ENCODE measurements around the gene MAG. TPM values are rescaled to one million over a fixed set of nuclear protein-coding genes. Genes with fewer than 3 reads are reported as not detected.

Gene MAG
- total and polyA plus RNA-seq, 2 of the 13 experiments (the other 11 are each of a cell fraction or from before 2014, with no cell fraction given) = 0.20 to 1.3 TPM

GRCh38 chr19:35345671-35346111 lies 53.7 kb downstream of the MAG start (continued):
- TF ChIP-seq ZMYM3 (CRISPR knock-in tag; IDR thresholded peaks at IDR 0.05) (no peak), FOXC1 (CRISPR knock-in tag; IDR thresholded peaks at IDR 0.05; ENCODE audit: borderline replicate concordance) (no peak), ZNF816 (CRISPR knock-in tag; IDR thresholded peaks at IDR 0.05; ENCODE audit: borderline replicate concordance) (no peak)

DNA sequence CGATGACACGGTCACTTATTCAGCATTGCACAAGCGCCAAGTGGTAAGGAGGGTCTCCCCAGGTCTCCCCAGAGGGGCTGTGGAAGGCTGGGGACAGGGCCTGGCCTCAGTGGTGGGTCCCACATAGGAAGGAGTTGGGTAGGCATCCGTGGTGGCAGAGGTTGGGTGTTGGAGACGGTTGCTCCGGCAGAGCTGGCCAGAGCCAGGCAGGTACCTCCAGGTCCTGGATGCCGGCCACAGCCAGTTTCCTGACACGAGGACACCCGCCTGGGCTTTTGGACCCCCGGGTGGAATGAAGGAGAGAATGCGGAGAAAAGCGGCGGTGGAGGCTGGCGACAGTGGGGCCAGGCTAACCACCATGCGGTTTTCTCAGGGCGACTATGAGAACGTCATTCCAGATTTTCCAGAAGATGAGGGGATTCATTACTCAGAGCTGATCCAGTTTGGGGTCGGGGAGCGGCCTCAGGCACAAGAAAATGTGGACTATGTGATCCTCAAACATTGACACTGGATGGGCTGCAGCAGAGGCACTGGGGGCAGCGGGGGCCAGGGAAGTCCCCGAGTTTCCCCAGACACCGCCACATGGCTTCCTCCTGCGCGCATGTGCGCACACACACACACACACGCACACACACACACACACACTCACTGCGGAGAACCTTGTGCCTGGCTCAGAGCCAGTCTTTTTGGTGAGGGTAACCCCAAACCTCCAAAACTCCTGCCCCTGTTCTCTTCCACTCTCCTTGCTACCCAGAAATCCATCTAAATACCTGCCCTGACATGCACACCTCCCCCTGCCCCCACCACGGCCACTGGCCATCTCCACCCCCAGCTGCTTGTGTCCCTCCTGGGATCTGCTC lies 54.5 kb downstream of the MAG start:
- Histone ChIP-seq H3K79me2 (ENCODE audit: insufficient read depth, low read length) (no peaks in the 10 kb centered on the region), H2AFZ (ENCODE audit: low read length) (no peak overlapping the region), H3K9me3 (ENCODE audit: low read length) (no peaks in the 10 kb centered on the region), H3K4me2 (ENCODE audit: low read depth, low read length) (peak overlapping the region; percentile 16; the same call in 1 of the 2 replicates), H3K36me3 (replicated peaks in 1 of 2; ENCODE audit: control insufficient read depth in 1 of 2, insufficient read depth in 2 of 2, low read length in 2 of 2) (no peaks in the 10 kb centered on the region), H3K27ac (ENCODE audit: extremely low read length, insufficient read depth, low read length) (no peak overlapping the region), H3K27me3 (ENCODE audit: control insufficient read depth in 1 of 2, insufficient read depth in 2 of 2, low read length in 2 of 2) (0 out of 5 replicates have a peak, but pooled peaks cover 0 to 1% of the 10 kb centered on the region in 2 experiments), H3K4me3 (replicated peaks in 1 of 3; ENCODE audit: insufficient read depth in 1 of 3, low read depth in 2 of 3, low read length in 3 of 3) (no peak overlapping the region), H4K20me1 (ENCODE audit: insufficient read depth, low read length) (no peaks in the 10 kb centered on the region), H3K9ac (ENCODE audit: insufficient read depth, low read depth, low read length) (no peak overlapping the region), H3K4me1 (ENCODE audit: insufficient read depth, low read length) (peaks cover 42% of the 10 kb centered on the region)
- no peak for ATAC-seq
- FAIRE-seq = no peak
- intact Hi-C loops (cut with micrococcal nuclease; ENCODE audit: unreplicated experiment) (no loop called here), in situ Hi-C loops (cut with HindIII; ENCODE audit: extremely low pct_ligation_motif_present, low pct_unique_long_range_greater_than_20kb) (no loop called here)
- peak; percentile 16 for DNase-seq (ENCODE audit: low spot score)
- WGBS (ENCODE audit: low lambda C conversion rate) = 61% methylated on average over 20 of the region's 28 CpGs
- CTCF ChIA-PET (ENCODE audit: low intra/inter-chr PET ratio, low total read pairs) = no interaction called here
- POLR2A ChIA-PET = no interaction called here
- no TSS peak for BruUV-seq (replicated peaks)
- TF ChIP-seq ZBTB20 (CRISPR knock-in tag; IDR thresholded peaks at IDR 0.05; ENCODE audit: borderline replicate concordance, low read depth) (no peak), ZNF530 (CRISPR knock-in tag; IDR thresholded peaks at IDR 0.05; ENCODE audit: low read depth) (no peak), ZNF780A (CRISPR knock-in tag; IDR thresholded peaks at IDR 0.05) (no peak), TOE1 (CRISPR knock-in tag; IDR thresholded peaks at IDR 0.05) (no peak), TEAD3 (CRISPR knock-in tag; optimal IDR thresholded peaks at IDR 0.05; ENCODE audit: borderline replicate concordance) (peak; percentile 54), MNT (IDR thresholded peaks at IDR 0.05) (peak; percentile 80), ZNF737 (CRISPR knock-in tag; IDR thresholded peaks at IDR 0.05; ENCODE audit: borderline replicate concordance) (no peak), ZNF646 (CRISPR knock-in tag; IDR thresholded peaks at IDR 0.05) (0 out of 2 replicates have a peak, but pooled peaks have one; percentile 27), LCORL (IDR thresholded peaks at IDR 0.05) (0 out of 2 replicates have a peak, but pooled peaks have one; percentile 38), LCORL (CRISPR knock-in tag; IDR thresholded peaks at IDR 0.05) (no peak)
- TF ChIP-seq, protein P1, sequence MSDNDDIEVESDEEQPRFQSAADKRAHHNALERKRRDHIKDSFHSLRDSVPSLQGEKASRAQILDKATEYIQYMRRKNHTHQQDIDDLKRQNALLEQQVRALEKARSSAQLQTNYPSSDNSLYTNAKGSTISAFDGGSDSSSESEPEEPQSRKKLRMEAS (IDR thresholded peaks at IDR 0.05) = peak; percentile 19; the same call in 1 of the 2 replicates
